Mesenchymal stem cell (in vitro differentiated cells and primary cell): ENCODE data around the gene RNASE13.
"Not testable (repeated sequence)": the region's sequence is repeated elsewhere in the genome, so short reads cannot be mapped to it uniquely, and the experiment has no call there.

Source experiments
- DNase-seq: peaks from one replicate; pipeline ENCODE4 v3.0.0-alpha.2; 2013
- H2AFZ ChIP-seq: one replicate; pipeline ENCODE4 v1.6.1; 2013; ENCODE audit warnings: low read depth, mild to moderate bottlenecking, control low read depth, inconsistent platforms, low read length, moderate library complexity
- H2AK5ac ChIP-seq: 2 replicates; pipeline ENCODE4 v1.6.1; 2013; ENCODE audit warnings: low read length, moderate library complexity, mild to moderate bottlenecking, inconsistent platforms; ENCODE audit not compliant: severe bottlenecking
- H2BK120ac ChIP-seq: one replicate; pipeline ENCODE4 v1.6.1; 2013; ENCODE audit warnings: low read depth, mild to moderate bottlenecking, inconsistent platforms, low read length, moderate library complexity
- H2BK12ac ChIP-seq, 2 experiments: one replicate each; pipeline ENCODE4 v1.6.1; 2013; ENCODE audit warnings: inconsistent platforms in 2 of 2, low read length in 2 of 2, mild to moderate bottlenecking in 2 of 2, moderate library complexity in 2 of 2, control low read depth in 1 of 2
- H2BK15ac ChIP-seq: one replicate; pipeline ENCODE4 v1.6.1; 2013; ENCODE audit warnings: mild to moderate bottlenecking, low read depth, inconsistent platforms; ENCODE audit not compliant: poor library complexity, severe bottlenecking
- H2BK5ac ChIP-seq: 2 replicates; pipeline ENCODE4 v1.6.1; 2013; ENCODE audit warnings: low read depth, mild to moderate bottlenecking, low read length, control low read depth, inconsistent platforms; ENCODE audit not compliant: poor library complexity, severe bottlenecking
- H3K14ac ChIP-seq, 2 experiments: one replicate each; pipeline ENCODE4 v1.6.1; 2013; ENCODE audit warnings: inconsistent platforms in 2 of 2, low read length in 2 of 2, control low read depth in 1 of 2, mild to moderate bottlenecking in 1 of 2, moderate library complexity in 1 of 2
- H3K18ac ChIP-seq, 2 experiments: one replicate each; pipeline ENCODE4 v1.6.1; 2013; ENCODE audit warnings: inconsistent platforms in 2 of 2, low read length in 2 of 2, control low read depth in 1 of 2, low read depth in 1 of 2, mild to moderate bottlenecking in 1 of 2
- H3K23ac ChIP-seq, 2 experiments: one replicate each; pipeline ENCODE4 v1.6.1; 2013; ENCODE audit warnings: inconsistent platforms in 2 of 2, low read length in 2 of 2, mild to moderate bottlenecking in 2 of 2, moderate library complexity in 2 of 2, control low read depth in 1 of 2
- H3K27ac ChIP-seq: 2 replicates; pipeline ENCODE4 v1.5.1; 2013; ENCODE audit warnings: mild to moderate bottlenecking, moderate library complexity, low read length, control low read depth, inconsistent platforms; ENCODE audit not compliant: poor library complexity, severe bottlenecking
- H3K27me3 ChIP-seq, 2 experiments: 2 replicates each; pipeline versions ENCODE4 v1.6.1 to v1.7.0; 2013; ENCODE audit warnings: low read length in 2 of 2, mild to moderate bottlenecking in 2 of 2, moderate library complexity in 2 of 2, control low read depth in 1 of 2, inconsistent platforms in 1 of 2; ENCODE audit not compliant: control insufficient read depth in 1 of 2, insufficient read depth in 1 of 2
- H3K36me3 ChIP-seq, 2 experiments: 2 replicates each; pipeline versions ENCODE4 v1.6.1 to v1.7.0; 2013; ENCODE audit warnings: low read length in 2 of 2, control low read depth in 1 of 2, inconsistent platforms in 1 of 2, low read depth in 1 of 2, mild to moderate bottlenecking in 1 of 2; ENCODE audit not compliant: insufficient read depth in 2 of 2, control insufficient read depth in 1 of 2
- H3K4ac ChIP-seq, 2 experiments: one replicate each; pipeline ENCODE4 v1.6.1; 2013; ENCODE audit warnings: inconsistent platforms in 2 of 2, low read length in 2 of 2, mild to moderate bottlenecking in 2 of 2, moderate library complexity in 2 of 2, control low read depth in 1 of 2, low read depth in 1 of 2
- H3K4me1 ChIP-seq: 2 replicates; pipeline ENCODE4 v1.6.1; 2013; ENCODE audit warnings: low read depth, low read length, control low read depth; ENCODE audit not compliant: control insufficient read depth, insufficient read depth
- H3K4me2 ChIP-seq: 2 replicates; pipeline ENCODE4 v1.6.1; 2013; ENCODE audit warnings: low read length, mild to moderate bottlenecking, inconsistent platforms; ENCODE audit not compliant: poor library complexity, severe bottlenecking
- H3K4me3 ChIP-seq, 2 experiments: 2 replicates each; pipeline versions ENCODE4 v1.5.1 to v1.7.0; 2013; ENCODE audit warnings: low read length in 2 of 2, mild to moderate bottlenecking in 2 of 2, control low read depth in 1 of 2, low read depth in 1 of 2; ENCODE audit not compliant: insufficient read depth in 1 of 2
- H3K79me1 ChIP-seq: replicated peaks from 2 replicates; pipeline ENCODE4 v1.6.1; 2013; ENCODE audit warnings: mild to moderate bottlenecking, control low read depth, low read length, inconsistent platforms; ENCODE audit not compliant: poor library complexity, severe bottlenecking
- H3K9ac ChIP-seq: 2 replicates; pipeline ENCODE4 v1.7.0; 2013; ENCODE audit warnings: mild to moderate bottlenecking, low read length, moderate library complexity
- H3K9me3 ChIP-seq: 2 replicates; pipeline ENCODE4 v1.7.0; 2013; ENCODE audit warnings: mild to moderate bottlenecking, low read length; ENCODE audit not compliant: control insufficient read depth
- H4K8ac ChIP-seq: one replicate; pipeline ENCODE4 v1.6.1; 2013; ENCODE audit warnings: inconsistent platforms, mild to moderate bottlenecking, low read length, moderate library complexity
- H4K91ac ChIP-seq: one replicate; pipeline ENCODE4 v1.6.1; 2013; ENCODE audit warnings: mild to moderate bottlenecking, low read length, inconsistent platforms
- WGBS: methylation state at CpG from one replicate; pipeline ENCODE4 v1.1.7; 2013; ENCODE audit warnings: mixed read lengths; 5-methylcytosine and 5-hydroxymethylcytosine counted together

Gene RNASE13

GRCh38 chr14:21043387-21043973 lies 8.9 kb upstream of the RNASE13 start:
- H2BK5ac ChIP-seq: no peak overlapping the region
- H3K4ac ChIP-seq: no peak overlapping the region
- H2BK15ac ChIP-seq: no peak overlapping the region
- no peak overlapping the region for H2AK5ac ChIP-seq
- H2BK12ac ChIP-seq: no peak overlapping the region
- H3K18ac ChIP-seq: no peak overlapping the region
- H3K4me2 ChIP-seq: no peak overlapping the region
- H4K91ac ChIP-seq: no peak overlapping the region
- no peak overlapping the region for H3K27ac ChIP-seq
- H3K27me3 ChIP-seq: peaks cover 0 to 8% of the 10 kb centered on the region in 2 experiments
- peaks cover 7% of the 10 kb centered on the region for H3K4me1 ChIP-seq
- DNase-seq: no peak
- H3K36me3 ChIP-seq: no peaks in the 10 kb centered on the region
- H4K8ac ChIP-seq: no peak overlapping the region
- H3K9ac ChIP-seq: no peak overlapping the region
- H3K79me1 ChIP-seq: no peaks in the 10 kb centered on the region
- H3K14ac ChIP-seq: no peak overlapping the region
- no peak overlapping the region for H3K23ac ChIP-seq
- H3K9me3 ChIP-seq: no peaks in the 10 kb centered on the region
- H2AFZ ChIP-seq: no peak overlapping the region
- H2BK120ac ChIP-seq: no peak overlapping the region
- 80% methylated on average over 1 of the region's 2 CpGs for WGBS
- no peak overlapping the region for H3K4me3 ChIP-seq

GRCh38 chr14:21042918-21043317 lies 8.3 kb upstream of the RNASE13 start:
- H2BK12ac ChIP-seq: no peak overlapping the region
- H3K23ac ChIP-seq: no peak overlapping the region
- H3K4me3 ChIP-seq: no peak overlapping the region
- H3K14ac ChIP-seq: no peak overlapping the region
- no peak overlapping the region for H3K27ac ChIP-seq
- H3K36me3 ChIP-seq: no peaks in the 10 kb centered on the region
- H3K4me1 ChIP-seq: peaks cover 7% of the 10 kb centered on the region
- no peaks in the 10 kb centered on the region for H3K9me3 ChIP-seq
- H2BK5ac ChIP-seq: no peak overlapping the region
- no peak overlapping the region for H3K4me2 ChIP-seq
- no peaks in the 10 kb centered on the region for H3K79me1 ChIP-seq
- DNase-seq: no peak
- H2AFZ ChIP-seq: no peak overlapping the region
- H4K91ac ChIP-seq: no peak overlapping the region
- H3K27me3 ChIP-seq: peaks cover 0 to 8% of the 10 kb centered on the region in 2 experiments
- 85% methylated on average over 8 of the region's 8 CpGs for WGBS
- H2BK120ac ChIP-seq: no peak overlapping the region
- no peak overlapping the region for H3K4ac ChIP-seq
- H2BK15ac ChIP-seq: no peak overlapping the region
- no peak overlapping the region for H3K18ac ChIP-seq
- no peak overlapping the region for H4K8ac ChIP-seq
- no peak overlapping the region for H3K9ac ChIP-seq
- no peak overlapping the region for H2AK5ac ChIP-seq

- Histone ChIP-seq H3K79me1 (no peaks in the 10 kb centered on the region), H3K36me3 (no peaks in the 10 kb centered on the region), H3K4me3 (no peak within 1 kb of the TSS), H2BK5ac (no peak within 1 kb of the TSS), H3K9ac (no peak within 1 kb of the TSS), H3K14ac (no peak within 1 kb of the TSS), H2BK12ac (no peak within 1 kb of the TSS), H3K23ac (no peak within 1 kb of the TSS), H3K27me3 (peaks cover 0 to 8% of the 10 kb centered on the region in 2 experiments), H2AFZ (no peak within 1 kb of the TSS), H3K4me1 (peaks cover 7% of the 10 kb centered on the region), H4K8ac (no peak within 1 kb of the TSS), H3K27ac (no peak within 1 kb of the TSS), H3K9me3 (no peaks in the 10 kb centered on the region), H3K4me2 (no peak within 1 kb of the TSS), H3K18ac (no peak within 1 kb of the TSS), H2BK120ac (no peak within 1 kb of the TSS), H2BK15ac (no peak within 1 kb of the TSS), H4K91ac (no peak within 1 kb of the TSS), H3K4ac (no peak within 1 kb of the TSS), H2AK5ac (no peak within 1 kb of the TSS)
- 68% methylated on average over 10 of the region's 11 CpGs for WGBS
- peak; percentile 23 for DNase-seq
Observed at GRCh38 chr14:21041676-21042433, 7.2 kb upstream of the RNASE13 start, which contains the start of gene RNASE7. Gene RNASE7, plus strand, starts transcription at chr14:21042362. Its CDS starts 631 bp downstream, at chr14:21042993.

GRCh38 chr14:21040941-21041340 lies 6.3 kb upstream of the RNASE13 start:
- not testable (repeated sequence) for H4K91ac ChIP-seq, H3K36me3 ChIP-seq, H3K4me2 ChIP-seq, DNase-seq, H3K9me3 ChIP-seq, H4K8ac ChIP-seq, H3K27ac ChIP-seq, H3K14ac ChIP-seq, H2AFZ ChIP-seq, H3K79me1 ChIP-seq, H2BK15ac ChIP-seq, H3K23ac ChIP-seq, H3K4ac ChIP-seq, H3K4me1 ChIP-seq, H3K27me3 ChIP-seq, H3K9ac ChIP-seq, H3K18ac ChIP-seq, H2BK5ac ChIP-seq, H2BK120ac ChIP-seq, H2AK5ac ChIP-seq, H3K4me3 ChIP-seq, H2BK12ac ChIP-seq
- 79% methylated on average over 3 of the region's 3 CpGs for WGBS
